Spleen (tissue), 11 donors: ENCODE measurements around the gene STK24. TPM values are rescaled to one million over a fixed set of nuclear protein-coding genes. Genes with fewer than 3 reads are reported as not detected.

Experiments
- DNase-seq: peaks from one replicate; pipeline ENCODE4 v3.0.0-alpha.2; 2020
- H3K27ac ChIP-seq, 8 donors: fragments of 200-600 bp; sonication (generic) in 7 of 8; 1 replicate in 4 of 8; 2 replicates in 4 of 8; pipeline versions ENCODE4 v1.5.0 to v1.8.0; 2016 to 2021; ENCODE audit warnings: inconsistent platforms in 4 of 8, mild to moderate bottlenecking in 4 of 8, moderate library complexity in 1 of 8
- H3K27me3 ChIP-seq, 7 donors: fragments of 200-600 bp; sonication (generic) in 6 of 7; replicated peaks in 1 of 7; 1 replicate in 4 of 7; 2 replicates in 3 of 7; pipeline versions ENCODE4 v1.5.0 to v1.8.0; 2016 to 2021; ENCODE audit warnings: inconsistent platforms in 3 of 7, mild to moderate bottlenecking in 1 of 7
- H3K36me3 ChIP-seq, 6 donors: fragments of 200-600 bp; sonication (generic) in 5 of 6; 1 replicate in 4 of 6; 2 replicates in 2 of 6; pipeline versions ENCODE4 v1.5.0 to v1.8.0; 2016 to 2021; ENCODE audit warnings: inconsistent platforms in 2 of 6
- H3K4me1 ChIP-seq, 6 donors: fragments of 200-600 bp; sonication (generic) in 5 of 6; 1 replicate in 3 of 6; 2 replicates in 3 of 6; pipeline versions ENCODE4 v1.5.0 to v1.8.0; 2016 to 2021; ENCODE audit warnings: inconsistent platforms in 3 of 6
- H3K4me3 ChIP-seq, 8 donors: fragments of 200-600 bp; sonication (generic) in 7 of 8; 1 replicate in 4 of 8; 2 replicates in 4 of 8; pipeline versions ENCODE4 v1.5.0 to v1.8.0; 2016 to 2021; ENCODE audit warnings: inconsistent platforms in 4 of 8, mild to moderate bottlenecking in 4 of 8, moderate library complexity in 2 of 8
- H3K9me3 ChIP-seq, 8 donors: fragments of 200-600 bp; sonication (generic) in 7 of 8; 1 replicate in 4 of 8; 2 replicates in 4 of 8; pipeline versions ENCODE4 v1.5.0 to v1.8.0; 2016 to 2021; ENCODE audit warnings: inconsistent platforms in 4 of 8
- POLR2A ChIP-seq, 3 donors: fragments of 450-650 bp; IDR thresholded peaks; one replicate each; pipeline ENCODE4 v1.5.1; 2017; ENCODE audit warnings: antibody characterized with exemption in 3 of 3, mild to moderate bottlenecking in 1 of 3
- POLR2AphosphoS5 ChIP-seq, 3 donors: sonication (generic); formaldehyde crosslinking; IDR thresholded peaks; one replicate each; pipeline ENCODE4 v1.5.1; 2017; ENCODE audit warnings: antibody characterized with exemption in 3 of 3
- WGBS, 5 donors: extraction: QIAGEN DNeasy Blood & Tissue Kit in 3 of 5; methylation state at CpG; one replicate each; pipeline versions ENCODE4 v1.1.5 to v1.1.7; 2013 to 2018; 5-methylcytosine and 5-hydroxymethylcytosine counted together
- intact Hi-C: fragments of 100-400 bp; cut with DNase I; formaldehyde crosslinking; loops from one replicate; pipeline ENCODE4 v1.15.0; 2023; ENCODE audit warnings: low total_unique reads
- polyA plus RNA-seq, 3 donors: library from polyadenylated mRNA; stranded (reverse); fragments of 200-250 nt; gene quantifications; one replicate each; pipeline ENCODE4 v1.2.1, GENCODE V29; 2013
- total RNA-seq, 7 donors: library from RNA; depleted of rRNA in 3 of 7; stranded (reverse); fragments of >200 nt in 3 of 7; fragmentation: NEBNext Ultra II Directional in 4 of 7; extraction: Animal tissue kit (Norgen Biotek cat#: 25700) in 4 of 7; gene quantifications; one replicate each; pipeline versions ENCODE4 v1.1.0 to v1.2.1, GENCODE V29; 2016 to 2021
- TF ChIP-seq, protein P1 (sequence below), 11 experiments: fragments of 200-600 bp in 7 of 11; fragments of 450-650 bp in 4 of 11; sonication (generic) in 4 of 11; IDR thresholded peaks in 8 of 11; conservative IDR thresholded peaks in 3 of 11; 1 replicate in 7 of 11; 2 replicates in 4 of 11; pipeline versions ENCODE4 v1.4.0 to v1.8.0; 2016 to 2021; ENCODE audit warnings: antibody characterized with exemption in 11 of 11, inconsistent platforms in 4 of 11, mild to moderate bottlenecking in 1 of 11
- donor health status: healthy with polysubstance abuse.
- donor health status: DM: no; HTN: no; CAD: no; lungs with moderate emphysema.
- donor health status: DM: no; HTN: no; CAD: no.
- donor health status: Bipolar disorder and iron deficiency.
- donor health status: healthy.
- donor health status: DM: no; HTN: no; CAD: no.
- donor health status: DM: yes; HTN: yes; CAD: no.

Gene STK24
- total and polyA plus RNA-seq, 10 donors = 36.5 to 132 (median 94.5) TPM

DNA sequence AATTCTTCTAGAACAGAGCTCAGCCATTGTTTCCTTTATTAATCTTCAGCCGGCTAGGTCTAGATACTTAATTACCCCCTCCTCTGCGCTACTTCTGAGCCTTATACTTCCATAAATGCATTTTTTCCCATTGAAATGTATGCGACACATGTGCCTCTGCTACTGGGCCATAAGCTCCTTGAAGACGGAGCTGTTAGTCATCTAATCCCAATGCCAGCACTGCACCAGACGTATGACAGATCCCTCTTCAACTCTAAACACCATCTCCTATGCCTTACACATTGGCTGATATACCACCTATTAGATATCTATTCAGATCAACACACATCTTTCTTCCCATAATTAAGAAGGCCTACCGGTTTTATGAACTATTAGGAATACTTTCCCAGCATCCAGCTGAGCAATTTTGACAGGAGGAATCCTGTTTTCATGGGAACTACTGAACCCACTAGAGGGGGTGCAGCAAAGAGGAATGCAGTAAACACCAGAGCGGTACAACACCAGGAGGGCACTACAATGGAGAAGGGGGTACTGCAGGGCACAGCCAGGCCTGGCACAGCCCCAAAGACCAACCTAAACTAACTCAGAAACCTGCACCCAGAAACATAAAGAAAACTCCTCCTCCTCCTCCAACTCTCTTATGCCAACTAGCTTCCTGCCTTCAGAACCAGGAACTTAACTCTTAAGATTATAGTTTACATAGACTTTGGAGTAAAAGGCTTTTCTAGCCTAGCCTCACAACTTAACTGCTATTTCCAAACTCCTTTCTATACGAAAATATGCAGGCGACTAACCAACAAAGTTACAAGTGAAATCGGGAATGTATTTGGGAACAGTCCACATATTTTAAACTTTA is 18.7 kb downstream of the STK24 start:
- Histone ChIP-seq H3K4me3 (no peak overlapping the region), H3K27ac (no peak overlapping the region), H3K36me3 (peaks cover 0 to 8% (median 0%) of the 10 kb centered on the region in 6 donors), H3K9me3 (no peaks in the 10 kb centered on the region), H3K4me1 (peaks cover 43 to 100% (median 85%) of the 10 kb centered on the region in 6 donors), H3K27me3 (no peaks in the 10 kb centered on the region)
- intact Hi-C loops = no loop called here
- TF ChIP-seq POLR2AphosphoS5 (IDR thresholded peaks at IDR 0.05) = no peak
- no peak for TF ChIP-seq POLR2A (IDR thresholded peaks at IDR 0.05)
- TF ChIP-seq, protein P1, sequence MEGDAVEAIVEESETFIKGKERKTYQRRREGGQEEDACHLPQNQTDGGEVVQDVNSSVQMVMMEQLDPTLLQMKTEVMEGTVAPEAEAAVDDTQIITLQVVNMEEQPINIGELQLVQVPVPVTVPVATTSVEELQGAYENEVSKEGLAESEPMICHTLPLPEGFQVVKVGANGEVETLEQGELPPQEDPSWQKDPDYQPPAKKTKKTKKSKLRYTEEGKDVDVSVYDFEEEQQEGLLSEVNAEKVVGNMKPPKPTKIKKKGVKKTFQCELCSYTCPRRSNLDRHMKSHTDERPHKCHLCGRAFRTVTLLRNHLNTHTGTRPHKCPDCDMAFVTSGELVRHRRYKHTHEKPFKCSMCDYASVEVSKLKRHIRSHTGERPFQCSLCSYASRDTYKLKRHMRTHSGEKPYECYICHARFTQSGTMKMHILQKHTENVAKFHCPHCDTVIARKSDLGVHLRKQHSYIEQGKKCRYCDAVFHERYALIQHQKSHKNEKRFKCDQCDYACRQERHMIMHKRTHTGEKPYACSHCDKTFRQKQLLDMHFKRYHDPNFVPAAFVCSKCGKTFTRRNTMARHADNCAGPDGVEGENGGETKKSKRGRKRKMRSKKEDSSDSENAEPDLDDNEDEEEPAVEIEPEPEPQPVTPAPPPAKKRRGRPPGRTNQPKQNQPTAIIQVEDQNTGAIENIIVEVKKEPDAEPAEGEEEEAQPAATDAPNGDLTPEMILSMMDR (IDR thresholded peaks at IDR 0.05 in 8 of 11, conservative IDR thresholded peaks at IDR 0.05 in 3 of 11) = no peak
- DNase-seq = no peak
- WGBS, 5 donors = 64 to 79% (median 74%) methylated on average over 10 of the region's 10 CpGs

DNA sequence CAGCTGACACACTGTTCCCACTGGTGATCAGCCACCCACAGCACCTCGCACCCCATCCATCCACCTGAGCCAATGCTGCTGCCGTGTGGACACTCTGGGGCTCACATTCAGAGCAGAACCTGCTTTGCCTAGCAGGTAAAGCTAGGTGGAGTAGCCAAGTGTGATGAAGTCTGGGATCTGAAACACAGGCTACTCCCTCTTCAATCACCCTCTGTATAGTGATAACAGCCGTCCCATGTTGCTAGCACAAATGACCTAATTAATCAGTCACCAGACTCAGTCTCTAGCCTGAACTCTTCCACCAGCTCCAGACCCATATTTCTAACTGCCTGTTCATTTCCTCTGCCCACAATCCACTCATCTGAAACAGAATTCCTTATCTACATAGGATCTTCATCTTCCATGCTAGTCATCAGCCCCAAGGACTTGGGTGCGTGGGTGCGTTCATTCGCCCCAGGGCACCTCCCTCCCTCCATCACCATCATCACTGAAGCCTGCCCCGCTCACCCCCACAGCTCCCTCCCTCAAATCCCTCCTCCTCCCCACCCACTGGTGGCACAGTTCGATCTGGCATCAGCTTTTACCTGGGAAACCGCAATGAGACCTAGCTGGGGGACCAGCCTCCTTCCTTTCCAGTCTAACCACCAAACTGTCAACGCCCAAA is 19.8 kb downstream of the STK24 start:
- DNase-seq = no peak
- WGBS, 5 donors = 70 to 87% (median 83%) methylated on average over 10 of the region's 10 CpGs
- Histone ChIP-seq H3K4me1 (peaks cover 35 to 100% (median 80%) of the 10 kb centered on the region in 6 donors), H3K9me3 (no peaks in the 10 kb centered on the region), H3K4me3 (no peak overlapping the region), H3K36me3 (peaks cover 0 to 8% (median 0%) of the 10 kb centered on the region in 6 donors), H3K27ac (no peak overlapping the region), H3K27me3 (no peaks in the 10 kb centered on the region)
- intact Hi-C loops = no loop called here
- TF ChIP-seq, protein P1 (IDR thresholded peaks at IDR 0.05 in 8 of 11, conservative IDR thresholded peaks at IDR 0.05 in 3 of 11) = no peak
- TF ChIP-seq POLR2A (IDR thresholded peaks at IDR 0.05) (no peak), POLR2AphosphoS5 (IDR thresholded peaks at IDR 0.05) (no peak)

DNA sequence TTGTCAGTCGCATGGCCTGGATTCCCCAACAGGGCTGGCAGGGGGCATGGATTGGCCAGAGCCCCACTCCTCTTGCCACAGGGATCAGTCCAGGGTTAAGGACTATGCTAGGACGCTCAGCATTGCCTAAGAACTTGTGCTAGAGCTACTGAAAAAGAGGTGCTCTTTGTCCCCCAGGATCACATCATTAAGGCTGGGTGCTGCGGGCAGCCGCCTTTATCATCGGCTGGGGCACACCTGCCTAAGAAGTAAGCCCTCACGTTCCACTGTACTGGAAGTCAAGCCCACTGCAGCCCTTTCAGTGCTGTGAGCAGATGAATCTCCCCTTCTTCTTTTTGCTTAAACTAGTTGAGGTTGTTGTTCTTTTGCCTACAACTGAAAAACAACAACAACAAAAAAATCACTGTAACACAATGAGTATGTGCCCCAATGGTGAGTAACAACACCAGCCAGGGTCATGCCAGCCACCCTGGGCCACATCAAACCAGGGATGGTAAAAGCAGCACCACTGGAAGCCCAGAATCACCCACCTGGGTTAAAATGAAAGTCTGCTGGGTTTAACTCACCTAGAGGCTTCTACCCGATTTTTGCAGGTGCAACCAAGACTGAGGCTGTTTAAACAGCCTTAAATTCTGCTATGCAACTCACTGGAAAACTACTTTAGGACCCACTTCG is 20.6 kb downstream of the STK24 start:
- peaks cover 35 to 100% (median 73%) of the 10 kb centered on the region in 6 donors for H3K4me1 ChIP-seq
- peaks cover 0 to 12% (median 0%) of the 10 kb centered on the region in 6 donors for H3K36me3 ChIP-seq
- H3K4me3 ChIP-seq = no peak overlapping the region
- 80 to 94% (median 86%) methylated on average over 8 of the region's 8 CpGs for WGBS, 5 donors
- intact Hi-C loops = no loop called here
- TF ChIP-seq POLR2AphosphoS5 (IDR thresholded peaks at IDR 0.05) (no peak), POLR2A (IDR thresholded peaks at IDR 0.05) (no peak)
- TF ChIP-seq, protein P1 (IDR thresholded peaks at IDR 0.05 in 8 of 11, conservative IDR thresholded peaks at IDR 0.05 in 3 of 11) = no peak
- no peaks in the 10 kb centered on the region for H3K9me3 ChIP-seq
- H3K27ac ChIP-seq = no peak overlapping the region
- H3K27me3 ChIP-seq = no peaks in the 10 kb centered on the region
- DNase-seq = no peak
